Mucosa of descending colon (tissue), 3 donors: ENCODE measurements around the gene TM9SF1. TPM values are rescaled to one million over a fixed set of nuclear protein-coding genes. Genes with fewer than 3 reads are reported as not detected.
A peak's percentile ranks its signal among the peaks of the same experiment; 100 is the strongest.

Experiments
- ATAC-seq: fragments of 200-7000 bp; cut with Tn5 transposase; one replicate; pipeline ENCODE4 v1.9.1; 2020; ENCODE audit warnings: mild to moderate bottlenecking, moderate library complexity
- DNase-seq, 3 donors: peaks; one replicate each; pipeline ENCODE4 v3.0.0-alpha.2; 2020
- H3K36me3 ChIP-seq: fragments of 200-600 bp; one replicate; pipeline ENCODE4 v1.8.0; 2021; ENCODE audit warnings: low read depth, mild to moderate bottlenecking
- H3K4me1 ChIP-seq: fragments of 200-600 bp; one replicate; pipeline ENCODE4 v1.8.0; 2021; ENCODE audit warnings: low read depth, mild to moderate bottlenecking
- H3K4me3 ChIP-seq: fragments of 200-600 bp; one replicate; pipeline ENCODE4 v1.8.0; 2021; ENCODE audit warnings: mild to moderate bottlenecking
- H3K9me3 ChIP-seq: fragments of 200-600 bp; one replicate; pipeline ENCODE4 v1.8.0; 2021; ENCODE audit warnings: mild to moderate bottlenecking
- CTCF ChIP-seq: fragments of 200-600 bp; IDR thresholded peaks from one replicate; pipeline ENCODE4 v1.8.0; 2022; ENCODE audit warnings: antibody characterized with exemption, mild to moderate bottlenecking
- intact Hi-C, 2 donors: fragments of 100-400 bp; cut with DNase I in 1 of 2; cut with micrococcal nuclease in 1 of 2; formaldehyde crosslinking; loops; one replicate each; pipeline versions ENCODE4 v1.11.0 to v1.11.1; 2022; cut with DNase I, micrococcal nuclease
- total RNA-seq, 3 donors: library from RNA; stranded (reverse); fragmentation: NEBNext Ultra II Directional in 2 of 3; extraction: Animal tissue kit (Norgen Biotek cat#: 25700) in 2 of 3; gene quantifications; one replicate each; pipeline versions ENCODE4 v1.2.1 to v1.2.4, GENCODE V29; 2021 to 2023
- donor health status: DM: no; HTN: no; CAD: no; lungs with moderate emphysema.
- donor health status: DM: no; HTN: no; CAD: no.
- donor health status: DM: no; HTN: yes; CAD: no.

Gene TM9SF1
- total RNA-seq, 3 donors from 2014 or later, result 41.7 to 49.1 (median 47.1) TPM

GRCh38 chr14:24212924-24213865 lies 18.0 kb upstream of the TM9SF1 start, which contains the start of gene CHMP4A:
Gene CHMP4A, minus strand, starts transcription at chr14:24213488. Its CDS starts 49 bp downstream, at chr14:24213439.
- peaks cover 3% of the 10 kb centered on the region for H3K36me3 ChIP-seq
- TF ChIP-seq CTCF, result no peak
- intact Hi-C loops, result no loop called here
- peaks cover 19% of the 10 kb centered on the region for H3K4me1 ChIP-seq
- ATAC-seq (peak; percentile 91), DNase-seq (peak; percentile 96 to 99 (median 97))
- peak within 1 kb of the TSS; percentile 37 for H3K4me3 ChIP-seq
- no peaks in the 10 kb centered on the region for H3K9me3 ChIP-seq

GRCh38 chr14:24211311-24211710 lies 16.1 kb upstream of the TM9SF1 start:
- Histone ChIP-seq H3K9me3 (no peaks in the 10 kb centered on the region), H3K4me1 (peaks cover 19% of the 10 kb centered on the region), H3K4me3 (no peak overlapping the region), H3K36me3 (peaks cover 3% of the 10 kb centered on the region)
- TF ChIP-seq CTCF, result no peak
- intact Hi-C loops, result no loop called here
- DNase-seq, result no peak
- ATAC-seq, result no peak

GRCh38 chr14:24207625-24208024 lies 12.4 kb upstream of the TM9SF1 start:
- Histone ChIP-seq H3K36me3 (peaks cover 3% of the 10 kb centered on the region), H3K4me1 (peaks cover 6% of the 10 kb centered on the region), H3K9me3 (no peaks in the 10 kb centered on the region), H3K4me3 (no peak overlapping the region)
- no peak for TF ChIP-seq CTCF
- no peak for DNase-seq
- ATAC-seq, result no peak
- intact Hi-C loops, result no loop called here

GRCh38 chr14:24207104-24207551 lies 11.9 kb upstream of the TM9SF1 start:
- no peak for DNase-seq

More at GRCh38 chr14:24207104-24207551, 11.9 kb upstream of the TM9SF1 start:
- Histone ChIP-seq H3K4me3 (no peak overlapping the region), H3K36me3 (peaks cover 3% of the 10 kb centered on the region), H3K9me3 (no peaks in the 10 kb centered on the region), H3K4me1 (peaks cover 3% of the 10 kb centered on the region)
- no peak for TF ChIP-seq CTCF
- intact Hi-C loops, result no loop called here
- ATAC-seq, result no peak
